22Rv1 (cell line): ENCODE results near the gene KCNJ1.

Experiments used
- CTCF ChIP-seq: fragments of 450-650 bp; IDR thresholded peaks from 2 replicates; pipeline ENCODE4 v1.5.1; 2017; ENCODE audit warnings: mild to moderate bottlenecking
- ZFX ChIP-seq: fragments of 450-650 bp; IDR thresholded peaks from 2 replicates; pipeline ENCODE4 v1.6.1; 2017; ENCODE audit warnings: antibody characterized with exemption, borderline replicate concordance

GRCh38 chr11:128892866-128893565, 25.9 kb upstream of the KCNJ1 start:
- no peak for TF ChIP-seq CTCF
- TF ChIP-seq ZFX = no peak
